GM12874 (cell line): ENCODE data around the gene LRMDA.

ENCODE experiments used
- CTCF ChIP-seq: IDR thresholded peaks from 2 replicates; pipeline ENCODE4 v1.5.1; 2011; ENCODE audit warnings: low read depth, mild to moderate bottlenecking, control low read depth, low read length, moderate library complexity; ENCODE audit not compliant: insufficient read depth

The LRMDA gene

GRCh38 chr10:76350583-76350982 lies 919.2 kb downstream of the LRMDA start:
- no peak for TF ChIP-seq CTCF

- TF ChIP-seq CTCF = no peak
Measured at GRCh38 chr10:76352300-76352699, 920.9 kb downstream of the LRMDA start.

GRCh38 chr10:76353237-76353851 lies 921.9 kb downstream of the LRMDA start:
- TF ChIP-seq CTCF = no peak

- TF ChIP-seq CTCF = no peak
Measured at GRCh38 chr10:76354212-76354738, 922.9 kb downstream of the LRMDA start.

- no peak for TF ChIP-seq CTCF
Measured at GRCh38 chr10:76354921-76355320, 923.5 kb downstream of the LRMDA start.

GRCh38 chr10:76356557-76356956 lies 925.1 kb downstream of the LRMDA start:
- TF ChIP-seq CTCF = no peak

- TF ChIP-seq CTCF = no peak
Measured at GRCh38 chr10:76357726-76358415, 926.4 kb downstream of the LRMDA start.
